Body of pancreas (tissue), 4 donors: ENCODE results near the gene PCDHGB7.
"Not testable (repeated sequence)": the region's sequence is repeated elsewhere in the genome, so short reads cannot be mapped to it uniquely, and the experiment has no call there.

ENCODE experiments used
- POLR2A ChIP-seq, 3 donors: fragments of 450-650 bp; IDR thresholded peaks; one replicate each; pipeline ENCODE4 v1.6.1; 2016; ENCODE audit warnings: antibody characterized with exemption in 3 of 3, mild to moderate bottlenecking in 2 of 3
- TF ChIP-seq, protein P1 (sequence below), 7 experiments: fragments of 450-650 bp in 4 of 7; fragments of 200-600 bp in 3 of 7; sonication (generic) in 3 of 7; IDR thresholded peaks; one replicate each; pipeline ENCODE4 v1.5.1; 2016 to 2019; ENCODE audit warnings: antibody characterized with exemption in 7 of 7

DNA sequence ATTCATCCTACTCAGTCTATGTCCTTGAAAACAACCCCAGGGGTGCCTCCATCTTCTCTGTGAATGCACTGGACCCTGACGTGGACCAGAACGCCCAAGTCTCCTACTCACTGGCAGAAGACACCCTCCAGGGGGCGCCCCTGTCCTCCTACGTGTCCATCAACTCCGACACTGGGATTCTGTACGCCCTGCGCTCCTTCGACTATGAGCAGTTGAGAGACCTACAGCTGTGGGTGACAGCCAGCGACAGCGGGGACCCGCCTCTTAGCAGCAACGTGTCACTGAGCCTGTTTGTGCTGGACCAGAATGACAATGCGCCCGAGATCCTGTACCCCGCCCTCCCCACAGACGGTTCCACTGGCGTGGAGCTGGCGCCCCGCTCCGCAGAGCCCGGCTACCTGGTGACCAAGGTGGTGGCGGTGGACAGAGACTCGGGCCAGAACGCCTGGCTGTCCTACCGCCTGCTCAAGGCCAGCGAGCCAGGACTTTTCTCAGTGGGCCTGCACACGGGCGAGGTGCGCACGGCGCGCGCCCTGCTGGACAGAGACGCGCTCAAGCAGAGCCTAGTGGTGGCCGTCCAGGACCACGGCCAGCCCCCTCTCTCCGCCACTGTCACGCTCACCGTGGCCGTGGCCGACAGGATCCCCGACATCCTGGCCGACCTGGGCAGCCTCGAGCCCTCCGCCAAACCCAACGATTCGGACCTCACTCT, 41.9 kb upstream of the PCDHGB7 start:
- TF ChIP-seq, protein P1, sequence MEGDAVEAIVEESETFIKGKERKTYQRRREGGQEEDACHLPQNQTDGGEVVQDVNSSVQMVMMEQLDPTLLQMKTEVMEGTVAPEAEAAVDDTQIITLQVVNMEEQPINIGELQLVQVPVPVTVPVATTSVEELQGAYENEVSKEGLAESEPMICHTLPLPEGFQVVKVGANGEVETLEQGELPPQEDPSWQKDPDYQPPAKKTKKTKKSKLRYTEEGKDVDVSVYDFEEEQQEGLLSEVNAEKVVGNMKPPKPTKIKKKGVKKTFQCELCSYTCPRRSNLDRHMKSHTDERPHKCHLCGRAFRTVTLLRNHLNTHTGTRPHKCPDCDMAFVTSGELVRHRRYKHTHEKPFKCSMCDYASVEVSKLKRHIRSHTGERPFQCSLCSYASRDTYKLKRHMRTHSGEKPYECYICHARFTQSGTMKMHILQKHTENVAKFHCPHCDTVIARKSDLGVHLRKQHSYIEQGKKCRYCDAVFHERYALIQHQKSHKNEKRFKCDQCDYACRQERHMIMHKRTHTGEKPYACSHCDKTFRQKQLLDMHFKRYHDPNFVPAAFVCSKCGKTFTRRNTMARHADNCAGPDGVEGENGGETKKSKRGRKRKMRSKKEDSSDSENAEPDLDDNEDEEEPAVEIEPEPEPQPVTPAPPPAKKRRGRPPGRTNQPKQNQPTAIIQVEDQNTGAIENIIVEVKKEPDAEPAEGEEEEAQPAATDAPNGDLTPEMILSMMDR (IDR thresholded peaks at IDR 0.05): not testable (repeated sequence)
- TF ChIP-seq POLR2A (IDR thresholded peaks at IDR 0.05): not testable (repeated sequence)
